NCI-H1417 treated with DMSO at 0.1 percent for 48 hours (cell line): ENCODE results near the gene GYG2.
"Not testable (repeated sequence)": the region's sequence is repeated elsewhere in the genome, so short reads cannot be mapped to it uniquely, and the experiment has no call there.

Source experiments
- DNase-seq: peaks from one replicate; lab custom pipeline; 2025; lab: John Stamatoyannopoulos, UW

GYG2 gene

GRCh38 chrX:2903366-2903765 is 74.6 kb downstream of the GYG2 start:
- no peak for DNase-seq

GRCh38 chrX:2907295-2907694 is 78.6 kb downstream of the GYG2 start:
- no peak for DNase-seq

GRCh38 chrX:2908125-2908685 is 79.5 kb downstream of the GYG2 start:
- DNase-seq = no peak

GRCh38 chrX:2910109-2910508 is 81.4 kb downstream of the GYG2 start:
- DNase-seq = no peak

GRCh38 chrX:2913118-2913517 is 84.4 kb downstream of the GYG2 start:
- DNase-seq = no peak

- no peak for DNase-seq
Observed at GRCh38 chrX:2917767-2918166, 89.0 kb downstream of the GYG2 start.

GRCh38 chrX:2921193-2921592 is 92.5 kb downstream of the GYG2 start:
- no peak for DNase-seq

- DNase-seq = no peak
Observed at GRCh38 chrX:2921750-2922149, 93.0 kb downstream of the GYG2 start.

- no peak for DNase-seq
Observed at GRCh38 chrX:2924151-2924550, 95.4 kb downstream of the GYG2 start.

GRCh38 chrX:2926255-2926654 is 97.5 kb downstream of the GYG2 start:
- not testable (repeated sequence) for DNase-seq

GRCh38 chrX:2926664-2927275 is 98.0 kb downstream of the GYG2 start:
- no peak for DNase-seq

GRCh38 chrX:2928191-2928582 is 99.5 kb downstream of the GYG2 start:
- no peak for DNase-seq

- DNase-seq = no peak
Observed at GRCh38 chrX:2928583-2929434, 100.1 kb downstream of the GYG2 start, which contains the start of gene ARSD. Gene ARSD, minus strand, starts transcription at chrX:2929339. Its CDS starts 64 bp downstream, at chrX:2929275.

- no peak for DNase-seq
Observed at GRCh38 chrX:2931155-2931554, 102.4 kb downstream of the GYG2 start.

- no peak for DNase-seq
Observed at GRCh38 chrX:2931612-2932011, 102.9 kb downstream of the GYG2 start.
